Activated CD4-positive, alpha-beta T cell treated with anti-CD3 and anti-CD28 coated beads, Interleukin-2, amount 10 ng/mL, durations not matched to agents 7 days and 5 days (primary cell): ENCODE data around the gene CNOT8. TPM values are rescaled to one million over a fixed set of nuclear protein-coding genes. Genes with fewer than 3 reads are reported as not detected.
A peak's percentile ranks its signal among the peaks of the same experiment; 100 is the strongest.

Experiments used
- CTCF ChIA-PET: fragments of 350-600 bp; sonication (Branson Sonifier 250); formaldehyde crosslinking; loops from one replicate; lab custom pipeline; 2021; ENCODE audit warnings: antibody characterized with exemption; lab: Charles Lee
- POLR2A ChIA-PET: fragments of 350-600 bp; sonication (Branson Sonifier 250); formaldehyde crosslinking; loops from one replicate; lab custom pipeline; 2021; ENCODE audit warnings: antibody characterized with exemption; lab: Charles Lee
- DNase-seq: peaks from one replicate; pipeline ENCODE4 v3.0.0-alpha.2; 2020
- H3K27ac Mint-ChIP-seq: one replicate; pipeline ENCODE4 v1.8.0; 2021; ENCODE audit warnings: mild to moderate bottlenecking, moderate library complexity, mixed read lengths
- H3K27me3 Mint-ChIP-seq: one replicate; pipeline ENCODE4 v1.8.0; 2021; ENCODE audit warnings: mixed read lengths
- H3K36me3 Mint-ChIP-seq: one replicate; pipeline ENCODE4 v1.8.0; 2021; ENCODE audit warnings: low read depth, mixed read lengths
- H3K4me1 Mint-ChIP-seq: one replicate; pipeline ENCODE4 v1.8.0; 2021; ENCODE audit warnings: mixed read lengths
- H3K4me3 Mint-ChIP-seq: one replicate; pipeline ENCODE4 v1.8.0; 2021; ENCODE audit warnings: mild to moderate bottlenecking, moderate library complexity, mixed read lengths
- H3K9me3 Mint-ChIP-seq: one replicate; pipeline ENCODE4 v1.8.0; 2021; ENCODE audit warnings: mixed read lengths
- total RNA-seq, 2 experiments: library from RNA; stranded (reverse); gene quantifications; one replicate each; pipeline ENCODE4 v1.2.3, GENCODE V29; 2021

The CNOT8 gene
- total RNA-seq, 2 experiments from 2014 or later, result 78.7 to 84.7 TPM

- H3K27me3 Mint-ChIP-seq, result no peaks in the 10 kb centered on the region
- no peaks in the 10 kb centered on the region for H3K9me3 Mint-ChIP-seq
- H3K27ac Mint-ChIP-seq, result peak overlapping the region; percentile 32
- peaks cover 9% of the 10 kb centered on the region for H3K36me3 Mint-ChIP-seq
- CTCF ChIA-PET, result interaction anchor here (0.9 to 2.0 kb wide), 2 partner anchors 12 to 71 kb away, joined by 3 to 6 read pairs; no protein-coding TSS in a partner anchor
- H3K4me3 Mint-ChIP-seq, result no peak overlapping the region
- peaks cover 9% of the 10 kb centered on the region for H3K4me1 Mint-ChIP-seq
- DNase-seq, result no peak
- POLR2A ChIA-PET, result interaction anchor here (0.7 kb wide), 1 partner anchor 44 kb away, joined by 3 read pairs; no protein-coding TSS in a partner anchor
Observed at GRCh38 chr5:154837009-154837901, 21.2 kb upstream of the CNOT8 start.

- Mint-ChIP-seq H3K27ac (peak overlapping the region; percentile 76), H3K36me3 (peaks cover 4% of the 10 kb centered on the region), H3K4me1 (peaks cover 4% of the 10 kb centered on the region), H3K27me3 (no peaks in the 10 kb centered on the region), H3K9me3 (no peaks in the 10 kb centered on the region), H3K4me3 (no peak overlapping the region)
- no peak for DNase-seq
- CTCF ChIA-PET, result interaction anchor here (1.0 to 1.6 kb wide), 3 partner anchors 9 to 98 kb away, joined by 3 to 4 read pairs (median 3); partner anchors contain the start of gene GEMIN5
- POLR2A ChIA-PET, result no interaction called here
Observed at GRCh38 chr5:154840435-154841272, 17.8 kb upstream of the CNOT8 start.

GRCh38 chr5:154841273-154841661, 17.2 kb upstream of the CNOT8 start:
- Mint-ChIP-seq H3K4me1 (peaks cover 4% of the 10 kb centered on the region), H3K36me3 (peaks cover 4% of the 10 kb centered on the region), H3K4me3 (no peak overlapping the region), H3K27me3 (no peaks in the 10 kb centered on the region), H3K9me3 (no peaks in the 10 kb centered on the region), H3K27ac (no peak overlapping the region)
- CTCF ChIA-PET, result interaction anchor here (1.4 kb wide), 1 partner anchor 17 kb away, joined by 4 read pairs; no protein-coding TSS in a partner anchor
- DNase-seq, result no peak
- POLR2A ChIA-PET, result no interaction called here

DNA sequence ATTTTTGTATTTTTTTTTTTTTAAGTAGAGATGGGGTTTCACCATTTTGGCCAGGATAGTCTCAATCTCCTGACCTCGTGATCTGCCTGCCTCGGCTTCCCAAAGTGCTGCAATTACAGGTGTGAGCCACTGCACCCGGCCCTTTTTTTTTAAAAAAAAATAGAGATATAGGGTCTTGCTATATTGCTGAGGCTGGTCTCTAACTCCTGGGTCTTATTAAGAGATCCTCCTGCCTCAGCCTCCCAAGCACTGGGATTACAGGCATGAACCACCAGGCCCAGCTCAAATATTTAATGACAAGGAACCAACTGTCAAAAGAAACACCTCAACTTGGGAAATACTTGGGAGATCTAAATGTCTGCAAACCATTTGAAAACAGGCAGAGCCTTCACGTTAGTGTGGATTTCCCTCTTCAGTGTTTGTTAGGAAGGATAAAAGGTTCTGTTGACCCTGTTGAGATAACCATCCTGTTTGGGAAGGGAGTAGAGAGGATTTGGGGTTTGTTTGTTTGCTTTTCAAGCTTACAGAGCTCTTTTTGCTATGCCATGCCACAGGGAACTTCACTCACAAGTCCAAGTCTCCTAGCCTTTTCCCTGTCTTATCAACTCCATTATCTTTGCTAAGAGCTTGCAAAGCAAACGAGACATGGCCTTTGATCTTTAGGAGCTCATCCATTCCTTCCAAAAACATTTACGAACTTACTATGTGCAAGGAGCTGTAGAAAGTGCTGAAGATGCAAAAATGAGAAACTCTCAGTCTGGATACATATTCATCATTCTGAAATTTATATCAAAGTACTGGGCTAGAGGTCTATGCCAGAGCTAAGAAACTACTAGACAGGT, 15.5 kb upstream of the CNOT8 start:
- ChIA-PET CTCF (interaction anchor here (1.0 kb wide), 1 partner anchor 10 kb away, joined by 3 read pairs; no protein-coding TSS in a partner anchor), POLR2A (no interaction called here)
- Mint-ChIP-seq H3K27ac (no peak overlapping the region), H3K9me3 (no peaks in the 10 kb centered on the region), H3K4me3 (no peak overlapping the region), H3K36me3 (no peaks in the 10 kb centered on the region), H3K4me1 (peaks cover 4% of the 10 kb centered on the region), H3K27me3 (no peaks in the 10 kb centered on the region)
- no peak for DNase-seq

DNA sequence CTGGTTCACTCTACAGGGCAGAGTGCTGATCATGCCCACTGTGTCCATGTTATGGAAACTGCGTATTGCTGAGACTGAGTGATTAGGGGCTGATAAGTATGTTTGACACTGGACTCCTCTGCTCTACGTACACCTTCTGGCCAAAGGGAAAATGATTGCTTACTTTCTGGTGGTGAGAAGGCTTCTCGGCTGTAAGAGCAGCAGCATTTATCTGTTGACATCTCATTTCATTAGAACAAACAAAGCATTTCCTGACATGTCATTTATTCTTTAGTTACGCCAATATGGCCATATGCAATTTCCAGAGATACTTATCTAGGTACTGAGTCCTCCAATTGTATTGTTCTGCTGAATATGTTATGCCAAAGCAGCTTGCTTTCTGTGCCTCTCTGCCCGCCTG, 13.6 kb upstream of the CNOT8 start:
- POLR2A ChIA-PET, result interaction anchor here (0.6 kb wide), 1 partner anchor 15 kb away, joined by 3 read pairs; no protein-coding TSS in a partner anchor
- H3K27me3 Mint-ChIP-seq, result no peaks in the 10 kb centered on the region
- no peak overlapping the region for H3K27ac Mint-ChIP-seq
- CTCF ChIA-PET, result interaction anchor here (1.3 kb wide), 1 partner anchor 9 kb away, joined by 4 read pairs; no protein-coding TSS in a partner anchor
- H3K4me1 Mint-ChIP-seq, result peaks cover 4% of the 10 kb centered on the region
- H3K36me3 Mint-ChIP-seq, result no peaks in the 10 kb centered on the region
- no peak for DNase-seq
- no peaks in the 10 kb centered on the region for H3K9me3 Mint-ChIP-seq
- no peak overlapping the region for H3K4me3 Mint-ChIP-seq

DNA sequence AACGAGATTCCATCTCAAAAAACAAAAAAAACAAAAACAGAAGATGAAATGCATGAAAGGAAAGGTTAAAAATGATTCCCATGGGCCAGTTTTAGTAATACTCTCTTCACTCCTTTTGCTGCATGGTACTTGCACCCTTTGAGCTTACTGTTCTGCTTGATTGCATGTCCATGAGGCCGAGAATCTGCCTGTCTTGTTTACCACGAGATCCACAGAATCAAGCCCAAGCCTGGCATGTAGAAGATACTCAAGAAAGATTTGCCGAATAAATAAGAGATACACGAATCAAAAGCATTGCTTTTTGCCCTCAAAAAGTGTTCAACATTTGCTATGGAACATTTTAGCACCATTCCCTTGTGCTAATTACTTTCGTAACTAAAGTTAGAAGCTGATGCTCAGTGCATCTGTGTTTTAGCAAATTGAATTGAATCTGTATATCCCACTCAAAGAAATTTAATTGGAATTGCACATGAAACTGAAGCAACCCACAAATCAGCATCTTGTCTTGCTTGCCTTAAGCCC, 9.1 kb upstream of the CNOT8 start:
- H3K4me1 Mint-ChIP-seq, result peaks cover 3% of the 10 kb centered on the region
- ChIA-PET POLR2A (no interaction called here), CTCF (interaction anchor here (0.7 to 1.7 kb wide), 5 partner anchors 10 to 27 kb away, joined by 3 to 6 read pairs (median 3); no protein-coding TSS in a partner anchor)
- H3K9me3 Mint-ChIP-seq, result no peaks in the 10 kb centered on the region
- DNase-seq, result no peak
- no peaks in the 10 kb centered on the region for H3K27me3 Mint-ChIP-seq
- no peaks in the 10 kb centered on the region for H3K36me3 Mint-ChIP-seq
- no peak overlapping the region for H3K27ac Mint-ChIP-seq
- no peak overlapping the region for H3K4me3 Mint-ChIP-seq

- H3K4me3 Mint-ChIP-seq, result no peak overlapping the region
- no peaks in the 10 kb centered on the region for H3K36me3 Mint-ChIP-seq
- ChIA-PET POLR2A (no interaction called here), CTCF (interaction anchor here (0.7 to 1.7 kb wide), 3 partner anchors 10 to 28 kb away, joined by 3 to 6 read pairs (median 3); no protein-coding TSS in a partner anchor)
- H3K27ac Mint-ChIP-seq, result no peak overlapping the region
- H3K9me3 Mint-ChIP-seq, result no peaks in the 10 kb centered on the region
- DNase-seq, result no peak
- no peaks in the 10 kb centered on the region for H3K27me3 Mint-ChIP-seq
- peaks cover 3% of the 10 kb centered on the region for H3K4me1 Mint-ChIP-seq
Observed at GRCh38 chr5:154849791-154850201, 8.6 kb upstream of the CNOT8 start.

- H3K27me3 Mint-ChIP-seq, result no peaks in the 10 kb centered on the region
- CTCF ChIA-PET, result interaction anchor here (1.7 kb wide), 1 partner anchor 14 kb away, joined by 6 read pairs; no protein-coding TSS in a partner anchor
Observed at GRCh38 chr5:154850255-154851062, 8.0 kb upstream of the CNOT8 start, which contains the start of gene FAXDC2. Gene FAXDC2, minus strand, starts transcription at chr5:154850603. Its CDS starts 12,425 bp downstream, at chr5:154838178.

GRCh38 chr5:154851351-154851750, 7.1 kb upstream of the CNOT8 start:
- H3K4me3 Mint-ChIP-seq, result no peak overlapping the region
- no peaks in the 10 kb centered on the region for H3K9me3 Mint-ChIP-seq
- peaks cover 3% of the 10 kb centered on the region for H3K4me1 Mint-ChIP-seq
- H3K36me3 Mint-ChIP-seq, result no peaks in the 10 kb centered on the region
- H3K27me3 Mint-ChIP-seq, result no peaks in the 10 kb centered on the region
- ChIA-PET POLR2A (no interaction called here), CTCF (no interaction called here)
- H3K27ac Mint-ChIP-seq, result no peak overlapping the region
- no peak for DNase-seq

More at GRCh38 chr5:154850255-154851062, 8.0 kb upstream of the CNOT8 start, which contains the start of gene FAXDC2:
- Mint-ChIP-seq H3K4me3 (no peak within 1 kb of the TSS), H3K36me3 (no peaks in the 10 kb centered on the region), H3K4me1 (peaks cover 3% of the 10 kb centered on the region), H3K9me3 (no peaks in the 10 kb centered on the region), H3K27ac (peak within 1 kb of the TSS; percentile 27)
- DNase-seq, result no peak
- POLR2A ChIA-PET, result no interaction called here

GRCh38 chr5:154857530-154858296, 714 bp upstream of the CNOT8 start:
- Mint-ChIP-seq H3K4me1 (peaks cover 36% of the 10 kb centered on the region), H3K36me3 (peaks cover 30% of the 10 kb centered on the region)

More at GRCh38 chr5:154857530-154858296, 714 bp upstream of the CNOT8 start:
- H3K4me3 Mint-ChIP-seq, result peak overlapping the region; percentile 88
- no peaks in the 10 kb centered on the region for H3K9me3 Mint-ChIP-seq
- peak overlapping the region; percentile 99 for H3K27ac Mint-ChIP-seq
- no peaks in the 10 kb centered on the region for H3K27me3 Mint-ChIP-seq
- ChIA-PET CTCF (interaction anchor here (0.5 to 1.5 kb wide), 4 partner anchors 28 to 821 kb away, joined by 3 read pairs; no protein-coding TSS in a partner anchor), POLR2A (interaction anchor here (0.6 kb wide), 1 partner anchor 99 kb away, joined by 4 read pairs; no protein-coding TSS in a partner anchor)
- DNase-seq, result peak; percentile 88
